CD8-positive, alpha-beta memory T cell (primary cell): Measurements from ENCODE around the gene COMMD7. TPM values are rescaled to one million over a fixed set of nuclear protein-coding genes. Genes with fewer than 3 reads are reported as not detected.
A peak's percentile ranks its signal among the peaks of the same experiment; 100 is the strongest.

Experiments
- CTCF ChIA-PET: fragments of 350-600 bp; sonication (Branson Sonifier 250); formaldehyde crosslinking; loops from one replicate; lab custom pipeline; 2021; ENCODE audit warnings: antibody characterized with exemption; lab: Charles Lee
- POLR2A ChIA-PET: fragments of 350-600 bp; sonication (Branson Sonifier 250); formaldehyde crosslinking; loops from one replicate; lab custom pipeline; 2021; ENCODE audit warnings: antibody characterized with exemption; lab: Charles Lee
- DNase-seq, 5 donors: peaks; one replicate each; pipeline versions ENCODE4 v3.0.0 to v3.0.0-alpha.2; 2020 to 2022; ENCODE audit warnings: mixed read lengths in 1 of 5
- H3K27ac ChIP-seq: one replicate; pipeline ENCODE4 v1.7.0; 2013; ENCODE audit warnings: low read depth, mild to moderate bottlenecking, low read length, moderate library complexity
- H3K27me3 ChIP-seq: 2 replicates; pipeline ENCODE4 v1.7.0; 2013; ENCODE audit warnings: low read length, mild to moderate bottlenecking; ENCODE audit not compliant: insufficient read depth, poor library complexity, severe bottlenecking
- H3K36me3 ChIP-seq: 2 replicates; pipeline ENCODE4 v1.7.0; 2013; ENCODE audit warnings: mild to moderate bottlenecking, low read length, moderate library complexity; ENCODE audit not compliant: insufficient read depth
- H3K4me1 ChIP-seq: 2 replicates; pipeline ENCODE4 v1.7.0; 2013; ENCODE audit warnings: mild to moderate bottlenecking, low read length, moderate library complexity; ENCODE audit not compliant: insufficient read depth
- H3K4me3 ChIP-seq: 2 replicates; pipeline ENCODE4 v1.7.0; 2013; ENCODE audit warnings: mild to moderate bottlenecking, low read length
- H3K9me3 ChIP-seq: 2 replicates; pipeline ENCODE4 v1.7.0; 2013; ENCODE audit warnings: mild to moderate bottlenecking, low read length
- H3K27ac Mint-ChIP-seq, 8 donors: one replicate each; pipeline ENCODE4 v1.8.0; 2020 to 2021; ENCODE audit warnings: mixed read lengths in 8 of 8, mild to moderate bottlenecking in 6 of 8, inconsistent platforms in 3 of 8, moderate library complexity in 3 of 8
- H3K27me3 Mint-ChIP-seq, 2 donors: one replicate each; pipeline ENCODE4 v1.8.0; 2020 to 2021; ENCODE audit warnings: mixed read lengths in 2 of 2, mild to moderate bottlenecking in 1 of 2, moderate library complexity in 1 of 2
- H3K36me3 Mint-ChIP-seq, 3 donors: one replicate each; pipeline ENCODE4 v1.8.0; 2020 to 2021; ENCODE audit warnings: mixed read lengths in 3 of 3, inconsistent platforms in 1 of 3, mild to moderate bottlenecking in 1 of 3
- H3K4me1 Mint-ChIP-seq, 3 donors: one replicate each; pipeline ENCODE4 v1.8.0; 2020 to 2021; ENCODE audit warnings: mixed read lengths in 3 of 3, inconsistent platforms in 1 of 3, mild to moderate bottlenecking in 1 of 3
- H3K4me3 Mint-ChIP-seq, 7 donors: one replicate each; pipeline ENCODE4 v1.8.0; 2020 to 2021; ENCODE audit warnings: mixed read lengths in 7 of 7, mild to moderate bottlenecking in 6 of 7, moderate library complexity in 4 of 7, inconsistent platforms in 2 of 7
- H3K9me3 Mint-ChIP-seq, 5 donors: one replicate each; pipeline ENCODE4 v1.8.0; 2020 to 2022; ENCODE audit warnings: mixed read lengths in 5 of 5, mild to moderate bottlenecking in 3 of 5, moderate library complexity in 2 of 5, inconsistent platforms in 1 of 5
- polyA plus RNA-seq: library from polyadenylated mRNA; unstranded; fragments of 300-500 nt; fragmentation: Illumina TruSeq; gene quantifications from one replicate; pipeline ENCODE4 v1.2.3, GENCODE V29; 2021
- total RNA-seq, 2 experiments: library from RNA; stranded (reverse); gene quantifications; one replicate each; pipeline ENCODE4 v1.2.3, GENCODE V29; 2021

The COMMD7 gene
- total and polyA plus RNA-seq, 3 experiments from 2014 or later = 33.8 to 105 (median 35.6) TPM

- ChIA-PET POLR2A (interaction anchor here (0.7 kb wide), 1 partner anchor 869 kb away, joined by 3 read pairs; no protein-coding TSS in a partner anchor), CTCF (interaction anchor here (1.0 kb wide), 2 partner anchors 10 to 114 kb away, joined by 3 read pairs; no protein-coding TSS in a partner anchor)
Measured at GRCh38 chr20:32786059-32786760, 42.9 kb upstream of the COMMD7 start.

GRCh38 chr20:32784369-32785080 is 41.3 kb upstream of the COMMD7 start:
- Mint-ChIP-seq H3K4me1 (no peaks in the 10 kb centered on the region), H3K9me3 (no peaks in the 10 kb centered on the region), H3K36me3 (no peaks in the 10 kb centered on the region), H3K4me3 (no peak overlapping the region), H3K27me3 (no peaks in the 10 kb centered on the region), H3K27ac (no peak overlapping the region)
- DNase-seq = no peak
- H3K36me3 ChIP-seq = no peaks in the 10 kb centered on the region
- no peaks in the 10 kb centered on the region for H3K4me1 ChIP-seq
- ChIA-PET CTCF (no interaction called here), POLR2A (interaction anchor here (0.6 kb wide), 1 partner anchor 113 kb away, joined by 3 read pairs; no protein-coding TSS in a partner anchor)
- H3K27ac ChIP-seq = no peak overlapping the region
- no peak overlapping the region for H3K4me3 ChIP-seq
- no peaks in the 10 kb centered on the region for H3K27me3 ChIP-seq
- no peaks in the 10 kb centered on the region for H3K9me3 ChIP-seq

More at GRCh38 chr20:32786059-32786760, 42.9 kb upstream of the COMMD7 start:
- no peaks in the 10 kb centered on the region for H3K9me3 ChIP-seq
- peaks cover 0 to 4% (median 0%) of the 10 kb centered on the region in 3 donors for H3K4me1 Mint-ChIP-seq
- H3K36me3 Mint-ChIP-seq = no peaks in the 10 kb centered on the region
- H3K4me3 ChIP-seq = no peak overlapping the region
- H3K9me3 Mint-ChIP-seq = no peaks in the 10 kb centered on the region
- H3K27ac Mint-ChIP-seq = no peak overlapping the region
- no peaks in the 10 kb centered on the region for H3K27me3 Mint-ChIP-seq
- no peak overlapping the region for H3K27ac ChIP-seq
- H3K4me1 ChIP-seq = no peaks in the 10 kb centered on the region
- H3K36me3 ChIP-seq = no peaks in the 10 kb centered on the region
- DNase-seq = no peak
- no peak overlapping the region for H3K4me3 Mint-ChIP-seq
- H3K27me3 ChIP-seq = no peaks in the 10 kb centered on the region

GRCh38 chr20:32780749-32781655 is 37.7 kb upstream of the COMMD7 start:
- Histone ChIP-seq H3K36me3 (no peaks in the 10 kb centered on the region), H3K27me3 (no peaks in the 10 kb centered on the region), H3K27ac (no peak overlapping the region), H3K9me3 (no peaks in the 10 kb centered on the region), H3K4me1 (no peaks in the 10 kb centered on the region), H3K4me3 (no peak overlapping the region)
- no peak overlapping the region for H3K4me3 Mint-ChIP-seq
- no peaks in the 10 kb centered on the region for H3K4me1 Mint-ChIP-seq
- DNase-seq = no peak
- CTCF ChIA-PET = interaction anchor here (7.2 kb wide), 1 partner anchor 108 kb away, joined by 225 read pairs; the partner anchor contains the start of gene C20orf203
- POLR2A ChIA-PET = no interaction called here
- no peak overlapping the region for H3K27ac Mint-ChIP-seq
- peaks cover 0 to 3% of the 10 kb centered on the region in 2 donors for H3K27me3 Mint-ChIP-seq
- no peaks in the 10 kb centered on the region for H3K9me3 Mint-ChIP-seq
- no peaks in the 10 kb centered on the region for H3K36me3 Mint-ChIP-seq

- no peak overlapping the region for H3K4me3 Mint-ChIP-seq
- no peaks in the 10 kb centered on the region for H3K4me1 Mint-ChIP-seq
- H3K4me3 ChIP-seq = no peak overlapping the region
- H3K27me3 Mint-ChIP-seq = peaks cover 0 to 3% of the 10 kb centered on the region in 2 donors
- H3K27me3 ChIP-seq = no peaks in the 10 kb centered on the region
- no peak for DNase-seq
- no peaks in the 10 kb centered on the region for H3K36me3 Mint-ChIP-seq
- H3K27ac Mint-ChIP-seq = no peak overlapping the region
- no peaks in the 10 kb centered on the region for H3K4me1 ChIP-seq
- no peak overlapping the region for H3K27ac ChIP-seq
- POLR2A ChIA-PET = no interaction called here
- no peaks in the 10 kb centered on the region for H3K9me3 ChIP-seq
- no peaks in the 10 kb centered on the region for H3K36me3 ChIP-seq
- H3K9me3 Mint-ChIP-seq = no peaks in the 10 kb centered on the region
- CTCF ChIA-PET = interaction anchor here (7.2 kb wide), 1 partner anchor 107 kb away, joined by 225 read pairs; the partner anchor contains the start of gene C20orf203
Measured at GRCh38 chr20:32780278-32780677, 37.0 kb upstream of the COMMD7 start.

GRCh38 chr20:32779500-32780211 is 36.4 kb upstream of the COMMD7 start:
- H3K27ac Mint-ChIP-seq = no peak overlapping the region
- no peaks in the 10 kb centered on the region for H3K9me3 Mint-ChIP-seq
- no peak overlapping the region for H3K27ac ChIP-seq
- peaks cover 0 to 3% of the 10 kb centered on the region in 2 donors for H3K27me3 Mint-ChIP-seq
- H3K27me3 ChIP-seq = no peaks in the 10 kb centered on the region
- no peaks in the 10 kb centered on the region for H3K4me1 Mint-ChIP-seq
- no peaks in the 10 kb centered on the region for H3K36me3 Mint-ChIP-seq
- no peaks in the 10 kb centered on the region for H3K36me3 ChIP-seq
- H3K9me3 ChIP-seq = no peaks in the 10 kb centered on the region
- CTCF ChIA-PET = interaction anchor here (0.7 to 7.2 kb wide), 11 partner anchors 10 to 467 kb away, joined by 3 to 225 read pairs (median 6); partner anchors contain the start of genes C20orf203 and DNMT3B
- DNase-seq = no peak
- H3K4me3 Mint-ChIP-seq = no peak overlapping the region
- no peak overlapping the region for H3K4me3 ChIP-seq
- POLR2A ChIA-PET = interaction anchor here (0.8 kb wide), 1 partner anchor 17 kb away, joined by 3 read pairs; the partner anchor contains the start of gene DNMT3B
- no peaks in the 10 kb centered on the region for H3K4me1 ChIP-seq

GRCh38 chr20:32777177-32777956 is 34.1 kb upstream of the COMMD7 start:
- no peak for DNase-seq
- Mint-ChIP-seq H3K36me3 (no peaks in the 10 kb centered on the region), H3K27ac (peak overlapping the region in 2 of 8 donors; percentile 17 to 38), H3K4me1 (no peaks in the 10 kb centered on the region), H3K9me3 (no peaks in the 10 kb centered on the region), H3K4me3 (no peak overlapping the region), H3K27me3 (peaks cover 0 to 3% of the 10 kb centered on the region in 2 donors)
- no peaks in the 10 kb centered on the region for H3K36me3 ChIP-seq
- ChIA-PET POLR2A (no interaction called here), CTCF (interaction anchor here (0.9 to 7.2 kb wide), 21 partner anchors 7 to 112 kb away, joined by 3 to 225 read pairs (median 6); partner anchors contain the start of genes C20orf203, COMMD7 and DNMT3B)
- no peak overlapping the region for H3K27ac ChIP-seq
- no peaks in the 10 kb centered on the region for H3K9me3 ChIP-seq
- no peaks in the 10 kb centered on the region for H3K27me3 ChIP-seq
- peaks cover 3% of the 10 kb centered on the region for H3K4me1 ChIP-seq
- no peak overlapping the region for H3K4me3 ChIP-seq
